HG03139 (cell line): Measurements from ENCODE around the gene LRRC53.

ENCODE experiments used
- ATAC-seq: cut with Tn5 transposase; IDR thresholded peaks from one replicate; pipeline ENCODE4 v1.9.1; 2021; ENCODE audit not compliant: unreplicated experiment

The LRRC53 gene

GRCh38 chr1:74452035-74452434 is 60.4 kb downstream of the LRRC53 start:
- no peak for ATAC-seq

GRCh38 chr1:74437035-74437434 is 75.4 kb downstream of the LRRC53 start:
- no peak for ATAC-seq

DNA sequence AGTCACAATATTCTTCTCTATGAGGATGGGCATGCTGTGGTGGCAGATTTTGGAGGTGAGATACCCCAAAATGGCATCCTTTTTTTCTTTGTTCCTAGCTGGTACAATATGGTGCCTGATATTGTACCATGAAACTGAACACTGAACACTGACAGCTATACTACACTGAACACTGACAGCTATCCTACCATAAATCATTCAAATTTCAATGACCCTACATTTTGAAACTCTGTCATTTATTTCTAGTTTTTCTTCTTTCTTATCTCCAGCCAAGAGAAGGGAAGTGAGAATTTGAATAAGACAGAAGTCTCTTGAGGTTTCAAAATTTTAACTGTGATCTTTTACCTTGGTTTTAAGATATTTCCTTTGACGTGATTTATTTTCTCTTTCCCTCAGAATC is 76.3 kb downstream of the LRRC53 start:
- ATAC-seq: no peak

DNA sequence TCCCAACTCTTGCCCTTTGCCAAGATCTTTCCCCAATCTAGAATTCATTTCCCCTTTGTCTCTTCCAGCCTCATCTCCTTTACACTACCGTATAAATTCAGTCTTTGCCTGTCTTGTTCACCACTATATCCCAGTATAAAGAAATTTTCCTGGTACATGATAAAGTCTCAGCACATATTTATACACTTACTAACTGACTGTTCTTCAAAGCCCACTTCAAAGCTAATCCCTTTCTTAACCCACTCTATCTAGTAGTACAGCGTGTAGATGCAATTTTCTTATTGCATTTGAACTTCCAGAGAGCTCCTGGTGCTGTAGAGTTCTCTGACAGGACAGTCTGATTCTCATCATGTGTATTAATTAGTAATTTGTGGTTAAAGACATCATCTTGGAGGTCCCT is 78.1 kb downstream of the LRRC53 start:
- no peak for ATAC-seq

- no peak for ATAC-seq
These were observed 80.1 kb downstream of the LRRC53 start for GRCh38 chr1:74432325-74432724.

DNA sequence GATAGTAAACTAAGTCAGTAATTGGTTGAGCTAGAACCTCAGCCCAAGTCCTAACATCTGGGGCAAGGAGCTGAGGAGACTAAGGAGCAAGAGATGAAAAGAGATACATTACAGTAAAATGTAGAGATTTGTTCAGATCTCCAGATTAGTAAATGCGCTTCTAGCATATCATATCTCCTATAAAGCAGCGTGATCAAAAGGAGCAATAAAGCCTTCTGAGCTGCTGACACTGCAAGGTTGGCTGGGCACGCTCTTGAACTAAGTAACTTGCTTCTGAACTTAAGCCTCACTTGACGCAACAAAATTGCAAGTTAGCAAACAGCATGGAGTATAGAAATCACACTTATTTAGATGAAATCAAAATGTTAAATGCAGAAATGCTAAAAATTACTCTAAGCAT is 80.9 kb downstream of the LRRC53 start:
- ATAC-seq: no peak

GRCh38 chr1:74430342-74430934 is 82.0 kb downstream of the LRRC53 start:
- ATAC-seq: no peak

GRCh38 chr1:74429580-74429979 is 82.8 kb downstream of the LRRC53 start:
- ATAC-seq: no peak

DNA sequence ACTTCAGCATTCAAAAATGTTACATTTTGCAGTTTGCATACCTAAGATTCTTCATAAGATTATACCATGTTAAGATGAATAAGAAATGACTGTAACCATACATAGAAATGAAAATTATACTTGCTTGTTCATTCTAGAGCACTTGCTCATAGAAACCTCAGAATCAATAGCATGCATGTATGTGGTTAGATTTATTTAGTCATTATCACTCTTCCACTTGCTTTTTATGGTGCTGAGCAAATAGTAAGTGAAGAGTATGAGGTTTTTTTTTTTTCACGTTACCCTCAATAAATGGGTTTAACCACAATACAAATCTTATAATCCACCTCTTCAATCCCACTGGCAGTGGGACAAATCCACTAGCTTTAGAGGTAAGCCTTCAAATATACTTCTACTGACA is 84.7 kb downstream of the LRRC53 start:
- no peak for ATAC-seq

DNA sequence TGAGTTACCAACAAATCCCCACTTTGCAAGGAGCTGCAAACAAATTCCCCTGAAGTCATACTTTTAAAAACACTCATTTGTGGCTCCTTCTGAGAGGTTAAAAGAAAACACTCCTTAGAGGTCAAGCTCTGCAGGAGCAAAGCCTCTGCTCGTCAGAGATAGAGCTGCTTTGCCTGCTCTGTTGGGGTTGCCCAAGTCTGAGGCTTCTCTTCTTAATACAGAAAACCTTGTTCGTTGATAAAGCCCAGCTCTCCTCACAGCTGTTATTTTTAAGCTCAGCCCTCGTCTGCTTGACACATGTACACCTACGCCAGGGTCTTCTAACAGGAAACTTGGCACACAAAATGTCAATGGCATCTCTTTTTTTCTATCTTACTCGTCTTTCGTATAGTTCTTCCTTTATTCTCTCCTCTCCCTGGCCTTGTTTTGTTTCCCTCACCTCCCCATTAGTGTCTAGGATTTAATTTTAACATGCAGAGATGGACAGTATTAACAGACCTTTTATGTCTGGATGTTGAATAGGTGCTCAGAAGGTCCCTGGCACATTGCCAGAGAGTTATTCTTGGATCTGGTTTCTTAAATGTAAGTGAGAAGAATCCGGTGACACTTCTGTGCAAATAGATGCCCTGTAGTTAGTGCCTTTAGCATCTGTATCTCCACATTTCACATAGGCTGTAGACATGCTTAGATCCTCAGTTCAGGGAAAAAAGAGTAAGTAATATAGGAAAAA is 86.0 kb downstream of the LRRC53 start:
- ATAC-seq: no peak

- no peak for ATAC-seq
These were observed 86.7 kb downstream of the LRRC53 start for GRCh38 chr1:74425676-74426075.

- ATAC-seq: no peak
These were observed 88.9 kb downstream of the LRRC53 start for GRCh38 chr1:74423471-74423870.

DNA sequence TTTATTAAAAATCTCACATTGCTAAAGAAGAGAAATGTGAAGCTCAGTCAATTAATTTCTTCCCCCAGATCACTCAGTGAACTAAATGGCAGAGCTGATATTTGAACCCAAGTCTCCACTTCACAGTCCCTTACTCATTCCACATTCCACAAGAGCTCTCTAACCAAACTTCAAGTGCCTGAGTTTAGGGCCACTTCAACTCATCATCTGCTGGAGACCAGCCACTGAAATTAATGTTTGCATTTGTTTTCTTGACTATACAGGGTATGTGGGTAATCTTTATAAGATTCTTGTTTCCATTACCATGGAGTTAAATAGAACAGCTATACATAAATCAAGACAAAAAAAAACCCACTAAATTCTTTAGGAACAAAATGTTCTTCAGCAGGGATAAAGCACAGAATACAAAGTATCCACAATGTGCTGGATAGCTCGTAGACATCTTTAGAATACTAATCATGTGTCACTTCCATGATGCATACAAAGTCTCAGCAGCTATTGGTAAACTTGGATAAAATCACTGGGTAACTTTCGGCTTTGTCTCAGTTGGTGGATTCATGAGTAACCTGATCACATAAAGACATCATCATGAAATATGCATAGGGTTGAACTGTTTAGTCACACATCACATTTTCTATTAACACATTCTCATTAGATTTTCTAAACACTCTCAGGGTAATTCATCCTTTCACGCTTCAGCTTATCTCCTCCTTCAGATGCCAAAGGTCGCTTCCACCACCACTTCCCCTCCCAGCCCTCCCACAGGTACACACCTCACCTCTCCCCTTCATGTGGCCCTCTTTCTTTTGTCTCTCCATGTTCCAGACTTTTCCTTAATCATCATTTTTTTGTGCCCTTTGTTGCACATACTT is 89.8 kb downstream of the LRRC53 start:
- no peak for ATAC-seq

DNA sequence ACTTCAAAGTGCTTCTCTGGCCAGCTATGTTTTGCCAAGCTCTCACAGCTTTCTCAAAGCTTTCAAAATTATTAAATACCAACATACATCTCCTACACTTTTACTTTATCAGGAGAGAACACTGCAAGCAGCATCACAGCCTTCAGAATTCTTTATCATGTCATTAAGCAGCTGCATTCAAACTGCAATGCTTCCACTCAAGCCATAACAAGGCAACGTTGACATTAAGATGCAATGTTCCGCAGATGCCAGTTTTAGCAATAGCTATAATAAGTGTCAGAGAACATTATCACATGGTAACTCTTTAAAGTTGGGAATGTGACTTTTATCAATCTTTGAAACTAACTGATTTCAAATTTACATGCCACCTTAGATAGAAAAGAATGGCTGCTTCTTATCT is 91.9 kb downstream of the LRRC53 start:
- ATAC-seq: no peak
